Keratinocyte (primary cell): ENCODE measurements around the gene NFAM1. TPM values are rescaled to one million over a fixed set of nuclear protein-coding genes. Genes with fewer than 3 reads are reported as not detected.

Experiments
- DNase-seq: peaks from one replicate; pipeline ENCODE4 v3.0.0-alpha.2; 2011; ENCODE audit warnings: low read depth, missing footprints, low spot score
- FAIRE-seq: peaks from 2 replicates; lab custom pipeline; 2011; peaks lifted over from hg19 to GRCh38; lab: Jason Lieb, UNC
- H2AFZ ChIP-seq: 2 replicates; pipeline ENCODE4 v1.6.0; 2012; ENCODE audit warnings: low read length, control low read depth, inconsistent platforms; ENCODE audit not compliant: control insufficient read depth
- H3K27ac ChIP-seq: 2 replicates; pipeline ENCODE4 v1.5.1; 2011; ENCODE audit warnings: low read length; ENCODE audit not compliant: control insufficient read depth, insufficient read depth
- H3K27me3 ChIP-seq: 3 replicates; pipeline ENCODE4 v1.6.0; 2011; ENCODE audit warnings: low read length; ENCODE audit not compliant: control insufficient read depth, insufficient read depth; ENCODE audit errors: extremely low read depth
- H3K36me3 ChIP-seq, 2 experiments: 2 replicates in 1 of 2; 3 replicates in 1 of 2; pipeline ENCODE4 v1.5.1; 2011; ENCODE audit warnings: low read length in 2 of 2, mild to moderate bottlenecking in 1 of 2; ENCODE audit not compliant: control insufficient read depth in 2 of 2, insufficient read depth in 2 of 2; ENCODE audit errors: extremely low read depth in 1 of 2
- H3K4me1 ChIP-seq: 3 replicates; pipeline ENCODE4 v1.5.1; 2011; ENCODE audit warnings: low read length; ENCODE audit not compliant: control insufficient read depth, insufficient read depth; ENCODE audit errors: extremely low read depth
- H3K4me2 ChIP-seq: 3 replicates; pipeline ENCODE4 v1.6.0; 2011; ENCODE audit warnings: low read depth, low read length; ENCODE audit not compliant: control insufficient read depth, insufficient read depth; ENCODE audit errors: extremely low read depth
- H3K4me3 ChIP-seq, 3 experiments: fragments of 200-600 bp in 1 of 3; sonication (generic) in 1 of 3; 2 replicates in 2 of 3; 3 replicates in 1 of 3; pipeline ENCODE4 v1.5.1; 2011 to 2016; ENCODE audit warnings: low read length in 3 of 3, mild to moderate bottlenecking in 3 of 3, control low read depth in 2 of 3, inconsistent platforms in 1 of 3, low read depth in 1 of 3, mixed read lengths in 1 of 3, mixed run types in 1 of 3, moderate library complexity in 1 of 3; ENCODE audit not compliant: control insufficient read depth in 2 of 3, insufficient read depth in 2 of 3; ENCODE audit errors: extremely low read depth in 1 of 3
- H3K79me2 ChIP-seq: 2 replicates; pipeline ENCODE4 v1.6.0; 2012; ENCODE audit warnings: low read length; ENCODE audit not compliant: control insufficient read depth, insufficient read depth
- H3K9ac ChIP-seq: 3 replicates; pipeline ENCODE4 v1.6.0; 2011; ENCODE audit warnings: low read length; ENCODE audit not compliant: control insufficient read depth, insufficient read depth; ENCODE audit errors: extremely low read depth
- H3K9me1 ChIP-seq: 3 replicates; pipeline ENCODE4 v1.6.0; 2011; ENCODE audit warnings: low read length; ENCODE audit not compliant: control insufficient read depth, insufficient read depth; ENCODE audit errors: extremely low read depth
- H3K9me3 ChIP-seq: 2 replicates; pipeline ENCODE4 v1.5.1; 2012; ENCODE audit warnings: low read depth, low read length; ENCODE audit not compliant: control insufficient read depth
- H4K20me1 ChIP-seq: 3 replicates; pipeline ENCODE4 v1.6.0; 2011; ENCODE audit warnings: low read length; ENCODE audit not compliant: control insufficient read depth, insufficient read depth; ENCODE audit errors: extremely low read depth
- EZH2 ChIP-seq: IDR thresholded peaks from one replicate; pipeline ENCODE4 v1.6.1; 2012; ENCODE audit warnings: inconsistent platforms, mild to moderate bottlenecking, low read length, moderate library complexity
- dilution Hi-C: fragments of 300-500 bp; cut with MboI; formaldehyde crosslinking; loops from one replicate; pipeline ENCODE4 v1.7.0; 2020; ENCODE audit warnings: low sequenced_read_pairs; ENCODE audit not compliant: extremely low pct_ligation_motif_present
- polyA plus RNA-seq, 5 experiments: library from polyadenylated mRNA; depleted of rRNA in 3 of 5; stranded (reverse) in 3 of 5; stranded (forward) in 1 of 5; unstranded in 1 of 5; fragments of >200 nt; gene quantifications; 1 replicate in 1 of 5; 2 replicates in 3 of 5; 3 replicates in 1 of 5; pipeline versions ENCODE4 v1.2.1 to v1.2.3, GENCODE V29; 2011 to 2012; ENCODE audit warnings: missing spikeins in 2 of 5, low read depth in 1 of 5, low replicate concordance in 1 of 5
- TF ChIP-seq, protein P1 (sequence below), 3 experiments: IDR thresholded peaks in 1 of 3; conservative IDR thresholded peaks in 1 of 3; optimal IDR thresholded peaks in 1 of 3; 2 replicates in 2 of 3; 3 replicates in 1 of 3; pipeline versions ENCODE3 to v1.5.1; 2011; ENCODE audit warnings: low read length in 3 of 3, mild to moderate bottlenecking in 3 of 3, moderate library complexity in 2 of 3, control low read depth in 1 of 3, inconsistent platforms in 1 of 3; ENCODE audit not compliant: insufficient read depth in 2 of 3; ENCODE audit errors: extremely low read depth in 1 of 3

The NFAM1 gene
- polyA plus RNA-seq, 1 donor (not counting 4 experiments of a cell fraction or from before 2014, with no cell fraction given) = not detected

DNA sequence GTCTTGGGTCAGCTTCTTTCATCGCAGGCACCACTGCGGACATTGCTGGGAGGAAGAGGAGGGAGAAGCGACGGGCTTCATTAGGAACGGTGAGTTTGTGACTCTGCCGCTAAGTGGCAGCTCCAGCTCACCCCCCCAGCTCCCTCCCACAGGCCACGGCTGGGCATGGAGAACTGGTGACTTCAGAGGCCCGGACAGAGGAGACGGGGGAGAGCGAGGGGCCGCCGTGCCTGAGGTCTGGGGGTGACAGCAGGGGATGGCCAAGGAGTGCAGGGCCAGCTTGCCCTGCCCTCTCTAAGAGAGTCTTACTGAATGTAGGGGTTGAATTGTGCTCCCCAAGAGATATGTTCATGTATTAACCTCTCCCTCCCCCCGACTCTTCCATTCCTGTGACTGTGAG, 13.9 kb upstream of the NFAM1 start:
- TF ChIP-seq, protein P1, sequence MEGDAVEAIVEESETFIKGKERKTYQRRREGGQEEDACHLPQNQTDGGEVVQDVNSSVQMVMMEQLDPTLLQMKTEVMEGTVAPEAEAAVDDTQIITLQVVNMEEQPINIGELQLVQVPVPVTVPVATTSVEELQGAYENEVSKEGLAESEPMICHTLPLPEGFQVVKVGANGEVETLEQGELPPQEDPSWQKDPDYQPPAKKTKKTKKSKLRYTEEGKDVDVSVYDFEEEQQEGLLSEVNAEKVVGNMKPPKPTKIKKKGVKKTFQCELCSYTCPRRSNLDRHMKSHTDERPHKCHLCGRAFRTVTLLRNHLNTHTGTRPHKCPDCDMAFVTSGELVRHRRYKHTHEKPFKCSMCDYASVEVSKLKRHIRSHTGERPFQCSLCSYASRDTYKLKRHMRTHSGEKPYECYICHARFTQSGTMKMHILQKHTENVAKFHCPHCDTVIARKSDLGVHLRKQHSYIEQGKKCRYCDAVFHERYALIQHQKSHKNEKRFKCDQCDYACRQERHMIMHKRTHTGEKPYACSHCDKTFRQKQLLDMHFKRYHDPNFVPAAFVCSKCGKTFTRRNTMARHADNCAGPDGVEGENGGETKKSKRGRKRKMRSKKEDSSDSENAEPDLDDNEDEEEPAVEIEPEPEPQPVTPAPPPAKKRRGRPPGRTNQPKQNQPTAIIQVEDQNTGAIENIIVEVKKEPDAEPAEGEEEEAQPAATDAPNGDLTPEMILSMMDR (optimal IDR thresholded peaks at IDR 0.05 in 1 of 3, IDR thresholded peaks at IDR 0.05 in 1 of 3, conservative IDR thresholded peaks at IDR 0.05 in 1 of 3; ENCODE audit: extremely low read depth in 1 of 3, insufficient read depth in 2 of 3, low read length in 3 of 3) = no peak
- no peak for TF ChIP-seq EZH2
- Histone ChIP-seq H3K9me1 (no peaks in the 10 kb centered on the region), H3K4me1 (peaks cover 16% of the 10 kb centered on the region), H3K36me3 (no peaks in the 10 kb centered on the region), H3K9me3 (no peaks in the 10 kb centered on the region), H3K4me2 (no peak overlapping the region), H3K79me2 (no peaks in the 10 kb centered on the region), H3K27ac (no peak overlapping the region), H3K4me3 (no peak overlapping the region), H3K9ac (no peak overlapping the region), H2AFZ (no peak overlapping the region), H4K20me1 (no peaks in the 10 kb centered on the region), H3K27me3 (no peaks in the 10 kb centered on the region)
- dilution Hi-C loops = no loop called here
- DNase-seq (no peak), FAIRE-seq (no peak)

DNA sequence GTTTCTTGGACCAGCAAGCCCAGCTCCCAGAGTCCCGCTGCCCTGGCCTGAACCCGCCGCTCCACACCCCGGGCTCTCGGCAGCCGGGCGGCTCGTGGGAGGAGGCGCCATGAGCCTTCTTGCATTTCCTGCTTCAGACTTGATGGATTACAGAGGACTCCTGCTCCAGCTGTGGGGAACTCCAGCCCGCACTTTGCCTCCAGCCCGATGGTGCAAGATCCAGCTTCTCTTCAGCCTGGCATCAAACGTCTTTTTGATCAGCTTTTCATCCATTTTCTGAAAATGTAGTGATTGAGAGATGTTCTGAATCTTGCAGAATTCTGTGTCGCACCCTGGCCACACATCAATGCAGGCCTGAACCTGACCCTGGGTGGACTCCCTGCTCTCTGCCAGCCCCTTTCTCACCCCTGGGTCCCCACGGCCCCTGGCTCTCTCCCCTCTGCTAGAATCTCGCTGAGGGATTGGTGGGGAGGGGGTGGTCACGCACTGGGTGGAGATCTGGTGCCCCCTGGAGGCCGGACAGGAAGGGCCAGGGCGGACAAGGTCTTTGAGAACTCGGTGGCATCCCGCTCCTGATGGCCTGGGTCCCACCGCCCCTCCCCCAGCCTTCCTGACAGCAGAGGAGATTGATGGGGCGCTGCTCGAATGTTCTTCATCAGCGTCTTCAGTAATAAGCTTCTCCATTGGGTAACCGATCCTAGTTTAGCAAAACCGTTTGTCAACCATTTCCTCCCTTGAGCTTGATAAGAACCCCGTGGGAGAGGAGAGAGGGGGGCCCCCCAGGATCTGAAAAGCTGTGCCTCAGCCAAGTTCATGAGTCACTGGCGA, 12.1 kb upstream of the NFAM1 start:
- H3K79me2 ChIP-seq = no peaks in the 10 kb centered on the region
- no peaks in the 10 kb centered on the region for H3K9me1 ChIP-seq
- no peaks in the 10 kb centered on the region for H3K9me3 ChIP-seq
- peak overlapping the region; percentile 99 for H2AFZ ChIP-seq
- H3K4me2 ChIP-seq = peak overlapping the region; percentile 87
- dilution Hi-C loops = no loop called here
- peaks cover 22% of the 10 kb centered on the region for H3K4me1 ChIP-seq
- H4K20me1 ChIP-seq = no peaks in the 10 kb centered on the region
- TF ChIP-seq EZH2 = no peak
- TF ChIP-seq, protein P1 (optimal IDR thresholded peaks at IDR 0.05 in 1 of 3, IDR thresholded peaks at IDR 0.05 in 1 of 3, conservative IDR thresholded peaks at IDR 0.05 in 1 of 3; ENCODE audit: extremely low read depth in 1 of 3, insufficient read depth in 2 of 3, low read length in 3 of 3) = peak; percentile 43 to 77 (median 68)
- no peaks in the 10 kb centered on the region for H3K27me3 ChIP-seq
- H3K4me3 ChIP-seq = peak overlapping the region in 2 of 3 experiments; percentile 40 to 61
- H3K36me3 ChIP-seq = no peaks in the 10 kb centered on the region
- DNase-seq (no peak), FAIRE-seq (peak; percentile 73)
- no peak overlapping the region for H3K27ac ChIP-seq
- H3K9ac ChIP-seq = peak overlapping the region; percentile 57
